Stimulated activated CD4-positive, alpha-beta T cell treated with anti-CD3 and anti-CD28 coated beads, Interleukin-1b, Interleukin-23, amount 100 ng/mL, for 4 hours (primary cell): Measurements from ENCODE around the gene HTATIP2.
A peak's percentile ranks its signal among the peaks of the same experiment; 100 is the strongest.
"Not testable (repeated sequence)": the region's sequence is repeated elsewhere in the genome, so short reads cannot be mapped to it uniquely, and the experiment has no call there.

Experiments
- DNase-seq, 2 donors: peaks; one replicate each; pipeline ENCODE4 v3.0.0-alpha.2; 2020; ENCODE audit warnings: low read depth in 2 of 2

The HTATIP2 gene

DNA sequence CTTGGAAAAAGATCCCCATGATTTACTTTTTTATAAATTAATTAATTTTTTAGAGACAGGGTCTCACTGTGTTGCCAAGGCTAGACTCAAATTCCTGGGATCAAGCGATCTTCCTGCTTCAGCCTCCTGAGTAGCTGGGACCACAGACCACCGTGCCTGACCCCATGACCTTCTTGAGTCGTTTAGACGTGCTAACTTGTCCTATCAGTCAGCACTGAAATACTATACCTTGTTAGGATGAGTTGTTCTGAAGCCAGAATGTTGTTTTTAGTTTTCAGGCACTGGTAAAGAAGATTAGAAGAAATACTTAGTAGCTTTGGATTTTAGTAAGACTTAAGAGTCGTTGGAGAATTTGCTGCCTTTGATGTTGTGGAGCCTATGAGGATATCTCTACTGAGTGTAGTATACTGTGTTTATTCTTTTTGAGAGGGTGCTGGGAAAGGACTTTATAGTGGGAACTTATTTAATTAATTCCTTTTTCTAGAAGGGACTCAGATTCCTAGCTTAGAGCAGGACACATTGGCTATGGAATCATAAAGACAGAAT, 8.6 kb downstream of the HTATIP2 start:
- DNase-seq = no peak

DNA sequence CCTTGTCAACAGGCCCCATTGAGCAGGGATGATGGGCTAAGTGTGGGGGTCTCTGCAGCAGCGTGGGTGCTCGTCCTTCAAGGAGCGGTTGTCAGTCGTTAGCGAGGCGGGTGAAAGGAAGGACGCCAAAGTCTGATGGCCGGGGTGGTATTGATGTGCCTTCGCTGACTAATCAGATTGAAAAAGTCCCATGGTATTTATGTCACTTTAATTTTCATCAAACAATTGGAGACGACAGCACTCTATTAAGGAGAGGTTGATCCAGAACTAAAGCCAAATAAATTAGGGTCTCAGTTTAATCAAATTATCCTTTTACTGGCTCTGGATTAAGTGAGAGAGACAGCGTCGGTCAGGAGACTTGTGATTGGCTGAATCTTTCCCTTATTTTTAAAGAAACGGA, 9.6 kb downstream of the HTATIP2 start:
- DNase-seq = no peak

- no peak for DNase-seq
Measured at GRCh38 chr11:20373568-20374209, 10.2 kb downstream of the HTATIP2 start.

DNA sequence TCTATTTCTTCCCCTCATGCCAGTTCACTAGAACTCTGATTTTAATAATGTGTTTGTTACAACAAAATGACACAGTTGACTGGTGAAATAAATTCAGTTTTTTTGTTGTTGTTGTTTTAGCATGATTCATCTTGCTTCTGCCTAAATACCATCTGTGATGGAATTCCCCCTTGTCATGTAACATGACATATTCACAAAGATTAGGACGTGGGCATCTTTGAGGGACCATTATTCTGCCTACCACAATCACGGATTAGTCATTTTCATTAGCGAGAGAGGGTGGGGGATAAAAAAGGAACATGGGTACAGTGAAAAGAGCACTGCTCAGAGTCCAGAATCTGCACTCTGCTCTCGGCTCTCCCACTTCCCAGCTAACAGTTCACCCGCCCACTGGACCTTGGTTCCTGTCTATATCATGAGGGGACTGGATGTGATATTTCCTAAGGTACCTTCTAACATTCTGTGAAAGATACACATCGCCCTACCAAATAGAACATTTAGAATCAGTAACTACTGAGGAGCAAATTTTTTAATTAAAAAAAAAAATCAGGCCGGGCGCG, 11.3 kb downstream of the HTATIP2 start:
- no peak for DNase-seq

DNA sequence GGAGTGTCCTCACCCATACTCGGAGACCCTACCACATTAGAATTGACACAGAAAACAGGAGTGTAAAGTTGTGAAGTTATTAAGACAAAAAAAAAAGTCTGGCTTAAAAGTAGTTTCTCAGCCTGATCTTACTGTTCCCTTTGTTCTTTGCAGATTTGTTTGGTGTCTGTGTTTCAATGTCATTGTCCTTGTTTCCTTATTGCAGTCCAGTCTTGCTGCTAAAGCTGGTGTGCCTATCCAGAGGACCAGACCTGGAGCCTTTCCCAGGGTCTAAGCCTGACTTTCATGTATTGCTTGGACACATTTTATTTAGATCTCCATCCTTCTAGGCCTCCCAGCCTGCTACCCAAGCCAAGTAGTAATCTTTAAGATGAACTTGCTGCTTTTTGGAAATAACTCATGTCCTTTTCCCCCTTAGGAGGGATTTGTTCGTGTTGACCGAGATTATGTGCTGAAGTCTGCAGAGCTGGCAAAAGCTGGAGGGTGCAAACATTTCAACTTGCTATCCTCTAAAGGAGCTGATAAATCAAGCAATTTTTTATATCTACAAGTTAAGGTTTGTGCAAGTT, 12.7 kb downstream of the HTATIP2 start:
- no peak for DNase-seq

DNA sequence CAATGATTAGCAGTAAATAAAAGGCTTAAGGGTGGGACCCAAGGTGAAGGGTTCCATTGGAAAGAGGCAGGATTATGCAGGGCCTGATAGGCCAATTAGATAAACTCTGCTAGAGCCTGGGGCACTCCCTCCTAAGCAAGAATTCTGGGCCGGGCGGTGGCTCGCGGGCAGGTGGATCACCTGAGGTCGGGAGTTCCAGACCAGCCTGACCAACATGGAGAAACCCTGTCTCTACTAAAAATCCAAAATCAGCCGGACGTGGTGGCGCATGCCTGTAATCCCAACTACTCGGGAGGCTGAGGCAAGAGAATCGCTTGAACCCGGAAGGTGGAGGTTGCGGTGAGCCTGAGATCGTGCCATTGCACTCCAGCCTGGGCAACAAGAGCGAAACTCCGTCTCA, 22.5 kb downstream of the HTATIP2 start:
- not testable (repeated sequence) for DNase-seq

GRCh38 chr11:20387261-20388095, 24.0 kb downstream of the HTATIP2 start, which contains the start of gene PRMT3:
Gene PRMT3, plus strand, starts transcription at chr11:20387716. Its CDS starts 31 bp downstream, at chr11:20387747.
- DNase-seq = peak; percentile 97 to 98

DNA sequence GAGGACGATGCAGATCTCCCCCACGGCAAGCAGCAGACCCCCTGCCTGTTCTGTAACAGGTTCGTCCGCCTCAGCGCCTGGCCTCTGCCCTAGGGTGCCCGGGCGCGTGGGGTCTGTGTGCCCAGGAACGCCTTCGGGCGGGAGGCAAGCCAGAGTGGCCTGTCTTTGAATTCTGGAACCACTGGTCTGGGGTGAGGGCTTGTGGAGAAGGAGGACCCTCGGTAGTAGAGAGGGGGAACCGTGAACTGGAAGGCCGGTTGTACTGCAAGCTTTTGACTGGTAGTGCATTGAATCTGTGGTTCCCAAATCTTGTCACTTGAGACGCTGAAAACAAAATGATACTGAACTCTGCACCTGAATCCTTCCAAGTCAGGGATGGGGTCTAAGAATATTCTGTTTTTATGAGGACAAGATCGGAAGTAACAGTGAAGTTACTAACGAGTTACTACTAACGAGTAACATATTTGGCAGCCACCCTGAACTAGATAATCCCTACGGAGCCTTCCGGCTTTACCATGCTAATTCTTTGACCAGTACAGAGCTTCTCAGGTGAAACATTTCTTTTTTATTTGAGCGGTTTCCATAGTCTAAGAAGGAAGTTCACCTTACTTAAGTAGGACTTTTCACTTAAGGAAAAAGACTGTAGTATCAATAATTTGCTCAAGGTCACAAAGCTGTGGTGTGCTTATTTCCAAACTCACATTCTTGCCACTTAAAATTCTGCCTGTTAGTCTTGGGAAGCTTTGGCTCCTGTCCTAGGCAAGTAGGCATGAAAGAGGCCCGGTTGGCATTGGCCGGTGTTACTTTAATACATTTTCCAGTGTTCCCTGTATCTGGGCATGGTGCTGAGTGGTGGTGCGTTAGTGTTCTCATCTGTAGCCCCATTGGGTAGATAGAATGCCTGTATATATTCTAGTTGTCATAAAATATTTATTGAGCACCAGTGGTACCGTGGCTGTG, 24.9 kb downstream of the HTATIP2 start:
- DNase-seq = no peak

DNA sequence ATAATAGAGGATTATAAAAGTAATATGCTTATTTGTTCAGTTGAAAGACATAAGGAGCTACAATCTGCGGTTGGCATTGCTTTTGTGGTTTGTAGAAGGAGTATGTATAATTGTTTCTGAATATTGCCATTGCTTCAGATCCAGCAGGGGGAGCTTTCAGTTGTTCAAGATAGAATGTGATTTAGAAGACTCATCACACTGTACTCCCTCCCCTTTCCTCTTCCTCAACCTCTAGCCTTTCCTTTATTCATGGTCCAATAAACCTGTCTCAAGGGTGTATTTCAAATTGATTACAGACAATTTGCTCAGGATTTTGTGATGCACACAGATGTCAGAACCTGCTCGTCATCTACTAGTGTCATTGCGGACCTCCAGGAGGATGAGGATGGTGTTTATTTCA, 33.8 kb downstream of the HTATIP2 start:
- DNase-seq = no peak

DNA sequence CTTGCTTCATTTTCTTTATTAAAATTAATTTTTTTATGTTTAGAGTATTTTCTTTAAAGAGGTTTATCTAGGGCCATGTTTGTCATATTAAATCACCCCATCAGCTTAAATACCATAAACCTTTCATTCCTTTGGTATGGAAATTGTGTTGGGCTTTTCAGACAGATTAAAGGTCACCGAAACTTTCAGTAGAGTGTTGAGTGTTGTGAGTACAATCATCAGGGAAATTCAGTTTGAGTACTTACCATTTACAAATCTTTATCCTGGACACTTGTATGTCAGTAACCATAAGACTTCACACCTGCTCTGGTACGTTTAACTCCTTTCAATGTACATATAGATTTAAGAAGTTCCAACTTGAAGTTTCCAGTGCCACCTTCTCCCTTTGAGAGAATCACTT, 36.0 kb downstream of the HTATIP2 start:
- DNase-seq = no peak

DNA sequence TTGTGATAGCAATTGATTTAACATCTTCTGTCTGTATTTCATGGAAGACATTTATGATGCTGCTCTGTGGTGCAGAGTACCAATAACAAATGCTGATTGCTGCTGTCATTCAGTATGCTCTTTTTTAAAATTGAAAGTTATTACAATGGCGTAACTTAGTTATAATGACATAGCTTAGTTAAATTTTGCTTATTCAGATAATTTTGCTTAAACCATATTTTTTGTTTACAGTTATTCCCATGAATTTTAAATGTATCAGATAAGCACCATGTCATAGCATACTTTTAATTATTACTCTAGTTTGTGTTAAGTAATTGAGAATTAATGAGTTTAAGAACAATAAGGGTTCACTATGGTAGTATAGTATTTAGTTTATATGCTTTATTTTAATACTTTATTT, 39.5 kb downstream of the HTATIP2 start:
- no peak for DNase-seq

DNA sequence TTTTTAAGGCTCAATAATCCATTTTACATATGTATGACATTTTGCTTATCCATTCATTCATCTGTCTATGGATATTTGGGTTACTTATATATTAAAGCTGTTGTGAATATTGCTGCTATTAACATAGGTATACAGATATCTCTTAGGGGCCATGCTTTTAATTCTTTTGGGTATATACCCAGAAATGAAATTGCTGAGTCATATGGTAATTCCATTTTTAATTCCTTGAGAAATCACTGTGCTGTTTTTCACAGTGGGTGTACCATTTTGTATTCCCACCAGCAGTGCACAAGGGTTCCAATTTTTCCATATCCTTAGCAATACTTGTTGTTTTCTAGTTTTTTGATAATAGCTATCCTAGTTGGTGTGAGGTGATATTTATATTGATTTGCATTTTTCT, 43.0 kb downstream of the HTATIP2 start:
- no peak for DNase-seq

DNA sequence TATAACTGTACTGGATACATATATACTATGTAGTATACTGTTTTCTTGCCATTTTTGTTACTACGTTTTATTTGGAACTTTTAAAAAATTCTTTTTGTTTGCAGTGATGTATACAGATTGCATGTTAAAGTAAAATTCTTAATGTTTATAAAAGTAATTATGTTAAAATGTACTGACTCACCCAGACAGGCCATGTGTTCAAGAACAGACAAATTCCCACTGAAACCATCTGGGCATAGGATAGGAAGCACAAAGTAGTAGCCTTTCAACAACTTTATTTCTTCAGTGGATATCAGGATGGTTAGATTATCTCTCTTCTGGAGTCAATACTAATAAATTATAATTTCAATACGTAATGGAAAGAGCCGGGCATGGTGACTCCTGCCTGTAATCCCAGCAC, 43.8 kb downstream of the HTATIP2 start:
- DNase-seq = no peak

GRCh38 chr11:20415432-20415831, 51.9 kb downstream of the HTATIP2 start:
- no peak for DNase-seq

DNA sequence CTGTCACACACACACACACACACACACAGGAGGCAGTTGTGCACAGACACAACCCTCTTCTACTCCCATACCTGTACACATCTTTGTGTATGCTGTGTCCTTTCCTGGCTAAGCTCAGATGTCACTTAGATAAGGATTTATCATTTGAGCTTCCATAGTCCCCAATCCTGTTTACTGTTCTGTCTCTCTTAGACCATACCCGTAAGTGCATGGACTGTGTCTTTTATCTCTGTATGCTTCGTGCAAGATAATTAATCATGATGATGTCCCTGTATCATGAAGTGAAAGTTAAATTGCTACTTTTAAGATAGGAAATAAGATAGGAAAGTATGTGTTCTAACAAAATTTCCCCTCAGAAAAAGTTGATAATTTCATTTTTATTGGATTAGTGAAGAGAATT, 54.3 kb downstream of the HTATIP2 start:
- no peak for DNase-seq

DNA sequence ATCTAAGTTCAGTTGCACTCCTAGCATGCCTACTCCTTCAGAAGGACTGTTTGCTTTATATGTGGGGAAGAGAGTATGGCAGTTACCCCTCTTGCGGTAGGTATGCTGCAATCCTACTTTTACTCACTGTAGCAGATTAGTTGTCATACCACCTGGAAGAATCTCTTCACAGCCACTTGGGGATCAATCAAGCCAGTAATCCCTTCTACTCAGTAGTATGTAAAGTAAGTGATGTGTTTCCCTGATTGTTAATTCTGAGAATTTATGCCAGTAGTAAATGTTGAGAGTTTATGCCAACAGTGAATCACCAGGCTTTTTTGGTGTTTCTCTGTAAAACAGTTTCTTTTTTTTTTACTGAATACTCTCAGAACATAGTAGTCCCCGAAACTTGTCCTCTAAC, 58.4 kb downstream of the HTATIP2 start:
- DNase-seq = no peak

DNA sequence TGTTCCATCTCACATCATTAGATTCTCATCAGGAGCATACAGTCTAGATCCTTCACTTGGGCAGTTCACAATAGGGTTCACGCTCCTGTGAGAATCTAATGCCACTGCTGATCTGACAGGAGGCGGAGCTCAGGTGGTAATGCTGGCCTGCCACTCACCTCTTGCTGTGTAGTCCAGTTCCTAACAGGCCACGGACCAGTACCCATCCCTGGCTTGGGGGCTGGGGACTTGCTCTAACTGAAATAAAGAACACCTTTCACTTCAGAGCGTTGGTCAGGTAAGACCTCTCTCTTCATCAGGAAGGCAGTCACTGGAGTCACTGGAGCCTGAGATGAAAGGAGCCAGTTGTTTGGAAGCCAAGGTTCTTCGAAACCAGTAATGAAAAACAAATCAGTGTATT, 65.7 kb downstream of the HTATIP2 start:
- DNase-seq = no peak
